ENCODE measurements around the gene USH2A.
"Not testable (repeated sequence)": the region's sequence is repeated elsewhere in the genome, so short reads cannot be mapped to it uniquely, and the experiment has no call there.

The USH2A gene

DNA sequence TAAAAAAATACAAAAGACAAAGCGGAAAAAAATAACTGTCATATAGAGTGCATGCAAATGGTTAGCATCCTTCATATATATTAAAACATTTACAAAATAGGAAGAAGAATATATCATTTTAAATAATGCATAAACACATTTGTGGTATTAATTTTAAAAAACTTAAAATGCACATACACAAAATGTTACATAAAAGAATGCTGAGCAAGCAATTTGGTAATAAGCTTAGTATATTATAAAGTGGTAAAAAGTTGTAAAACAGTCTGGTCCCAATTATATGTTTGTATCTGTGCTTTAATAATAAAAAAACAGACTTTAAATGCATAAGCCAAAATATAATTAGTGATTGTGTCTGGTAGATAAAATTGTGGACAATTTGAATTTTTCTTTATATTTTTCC is 394.6 kb downstream of the USH2A start:
- no peak for DNase-seq

DNA sequence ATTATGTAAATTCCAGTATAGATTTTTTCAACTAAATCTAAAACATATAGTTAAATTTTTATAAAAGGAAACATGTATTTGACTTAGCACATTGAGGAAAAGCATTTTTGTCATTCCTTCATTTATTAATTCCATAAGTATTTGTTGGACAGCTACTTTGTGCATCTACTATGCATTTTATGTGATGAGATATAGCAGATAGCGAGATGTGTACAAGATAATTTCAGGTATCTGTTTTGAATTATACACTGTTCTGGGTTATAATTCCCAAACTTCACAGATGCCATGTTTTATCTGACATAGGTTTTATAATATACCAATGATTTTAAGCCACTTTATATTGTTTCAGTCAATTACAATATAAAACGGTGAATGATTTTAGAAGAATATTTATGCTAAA is 398.7 kb downstream of the USH2A start:
- DNase-seq: no peak

DNA sequence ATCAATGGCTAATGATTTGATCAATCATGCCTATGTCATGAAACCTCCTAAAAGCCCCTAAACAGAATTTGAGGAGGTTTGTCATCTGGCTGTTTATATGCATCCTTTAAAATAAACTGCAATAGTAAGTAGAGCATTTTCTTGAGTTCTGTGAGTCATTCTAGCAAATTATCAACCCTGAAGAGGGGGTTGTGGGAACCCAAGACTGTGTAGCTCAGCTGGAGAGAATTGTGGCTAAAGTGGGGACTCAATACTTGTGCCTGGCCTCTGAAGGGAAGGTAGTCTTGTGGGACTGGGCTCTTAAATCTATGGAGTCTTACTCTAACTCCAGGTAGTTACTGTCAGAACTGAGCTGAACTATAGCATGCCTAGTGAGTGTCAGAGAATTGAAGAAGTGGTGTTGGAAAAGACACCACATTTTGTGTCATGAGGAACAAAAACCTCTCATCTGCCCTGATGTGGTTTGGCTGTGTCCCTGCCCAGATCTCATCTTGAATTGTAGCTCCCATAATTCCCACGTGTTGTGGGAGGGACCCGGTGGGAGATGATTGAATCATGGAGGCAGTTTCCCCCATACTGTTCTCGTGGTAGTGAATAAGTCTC is 402.4 kb downstream of the USH2A start:
- DNase-seq: no peak

DNA sequence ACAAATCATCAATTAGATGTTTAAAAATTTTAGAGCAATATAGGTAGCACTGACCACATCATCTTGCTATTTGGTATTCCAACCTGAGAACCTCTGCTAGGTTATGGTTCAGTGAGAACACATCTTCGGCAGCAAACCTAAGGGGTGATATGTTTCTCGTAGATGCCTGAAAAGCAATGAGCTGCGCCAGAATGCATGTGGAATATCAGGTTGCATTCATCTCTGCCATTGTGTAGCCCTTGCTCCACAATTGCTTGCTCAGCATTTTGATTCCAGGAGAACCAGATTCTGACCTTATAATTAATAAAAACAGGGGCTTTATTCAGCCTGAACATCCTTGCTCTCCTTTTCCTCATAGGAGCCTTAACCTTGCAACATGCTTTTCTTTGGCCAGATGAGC is 408.1 kb downstream of the USH2A start:
- DNase-seq: no peak

DNA sequence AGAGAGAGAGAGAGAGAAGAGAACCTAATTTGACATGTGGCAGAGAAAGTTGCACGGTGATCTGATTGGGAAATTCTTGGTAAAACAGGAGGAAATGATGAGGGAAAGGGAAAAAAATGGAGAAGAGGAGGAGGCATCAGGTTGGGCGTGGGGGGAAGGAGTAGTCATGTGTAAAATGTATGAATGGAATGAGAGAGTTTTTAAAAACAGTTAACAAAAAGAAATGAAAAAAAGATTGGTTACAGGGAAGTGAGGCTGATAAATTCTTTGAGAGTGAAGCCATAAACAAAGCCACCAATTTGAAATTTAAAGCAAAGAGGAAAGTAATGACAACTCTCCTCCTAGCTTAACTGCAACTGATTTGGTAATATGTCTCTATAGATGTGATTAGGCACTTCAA is 409.2 kb downstream of the USH2A start:
- no peak for DNase-seq

DNA sequence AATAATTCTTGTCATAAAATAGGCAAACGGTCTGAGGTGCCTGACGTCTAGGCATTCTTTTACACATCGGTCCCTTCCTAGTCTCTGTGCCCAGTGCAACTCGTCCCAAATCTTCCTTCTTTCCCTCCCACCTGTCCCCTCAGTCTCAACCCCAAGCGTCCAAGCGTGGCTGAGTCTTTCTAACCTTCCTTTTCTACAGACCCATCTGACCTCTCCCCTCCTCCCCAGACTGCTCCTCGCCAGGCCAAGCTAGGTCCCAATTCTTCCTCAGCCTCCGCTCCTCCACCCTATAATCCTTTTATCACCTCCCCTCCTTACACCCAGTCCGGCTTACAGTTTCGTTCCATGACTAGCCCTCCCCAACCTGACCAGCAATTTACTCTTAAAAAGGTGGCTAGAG is 413.8 kb downstream of the USH2A start:
- not testable (repeated sequence) for DNase-seq

DNA sequence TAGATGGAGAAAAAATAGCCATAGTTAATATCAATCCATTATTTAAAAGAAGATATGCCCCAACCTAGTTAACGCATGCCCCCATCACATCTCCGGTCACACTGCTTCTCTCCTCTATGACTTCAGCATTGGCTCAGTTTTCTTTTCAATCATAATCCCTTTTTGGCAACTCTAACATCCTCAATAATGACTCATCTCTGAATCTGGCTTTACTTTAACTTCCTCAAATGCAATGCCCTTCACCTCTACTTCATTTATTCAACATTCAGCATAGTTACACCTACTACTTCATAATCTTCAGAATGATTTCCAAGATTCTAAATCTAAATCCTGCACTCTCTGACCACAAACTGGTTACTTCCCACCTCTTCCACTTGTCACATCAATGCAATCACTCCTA is 417.3 kb downstream of the USH2A start:
- peak in 1 of 2 experiments; percentile 13 for DNase-seq

DNA sequence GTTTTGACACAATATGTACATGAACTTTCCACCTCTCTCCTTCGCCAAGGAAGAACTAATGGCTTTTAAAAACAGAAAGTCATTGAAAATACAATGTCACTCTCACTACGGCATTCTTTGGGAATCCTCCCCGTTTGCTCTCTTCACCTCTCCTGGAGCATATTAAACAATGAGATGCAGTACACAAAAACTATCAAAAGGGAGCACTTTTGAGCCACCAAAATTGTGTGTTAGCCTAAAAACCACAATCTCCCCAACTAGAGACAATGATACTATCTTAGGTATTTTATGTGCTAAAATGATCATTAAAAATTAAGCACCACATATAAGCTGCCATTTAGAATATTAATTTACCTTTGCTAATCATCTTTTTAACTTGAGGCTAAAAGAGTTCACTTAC is 430.6 kb downstream of the USH2A start:
- DNase-seq: peak; percentile 22 to 50

DNA sequence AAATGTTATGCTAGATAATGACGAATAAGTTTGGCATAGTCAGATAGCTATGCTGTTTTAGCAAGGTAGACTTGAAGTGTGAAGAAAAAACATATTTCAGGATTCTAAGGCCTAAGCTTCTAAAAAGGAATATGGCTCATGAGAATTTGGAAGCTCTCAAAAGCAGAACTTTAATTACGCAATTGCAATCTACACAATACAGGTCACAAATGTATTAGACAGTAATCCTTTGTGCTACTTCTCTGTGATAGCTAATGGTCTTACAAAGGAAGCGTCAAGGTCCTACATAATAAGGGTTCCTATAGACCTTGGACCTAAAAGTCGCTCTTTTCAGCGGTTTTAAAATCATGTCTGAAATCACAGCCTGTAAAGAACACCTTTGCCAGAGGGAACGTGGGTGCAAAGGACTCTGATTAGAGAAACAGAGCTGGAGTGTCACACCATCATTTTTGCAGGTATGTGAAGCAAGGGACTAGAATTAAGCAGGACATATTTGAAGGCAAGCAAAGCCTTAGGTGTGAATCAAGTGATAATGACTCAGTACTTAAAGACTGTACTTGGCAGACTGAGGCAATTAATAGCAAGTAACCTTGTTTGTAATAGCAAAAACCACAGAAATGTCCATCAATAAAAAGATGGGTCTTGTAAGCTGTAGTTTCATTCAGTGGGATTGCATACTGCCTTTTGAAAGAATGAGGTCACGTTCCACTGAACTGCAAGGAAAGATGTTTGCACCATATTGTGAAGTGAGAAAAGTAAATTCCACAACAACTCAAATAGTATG is 436.0 kb downstream of the USH2A start:
- no peak for DNase-seq

DNA sequence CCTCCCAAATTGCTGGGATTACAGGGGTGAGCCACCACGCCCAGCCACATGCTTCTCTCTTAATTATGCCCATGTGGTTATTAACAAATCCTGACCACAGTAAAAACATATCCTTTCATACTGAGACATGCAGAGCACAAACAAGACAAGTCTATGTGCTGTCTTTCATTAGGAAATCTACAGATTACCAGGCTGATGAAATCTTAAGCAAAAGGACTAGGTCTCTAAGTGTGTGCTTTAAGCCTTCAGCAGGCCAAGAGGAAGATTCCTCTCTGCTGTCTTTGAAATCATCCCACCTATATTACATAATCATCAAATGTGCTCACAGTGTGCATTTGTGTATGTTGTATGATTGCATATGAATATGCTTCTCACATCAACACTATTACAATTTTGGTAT is 436.8 kb downstream of the USH2A start:
- DNase-seq: no peak

DNA sequence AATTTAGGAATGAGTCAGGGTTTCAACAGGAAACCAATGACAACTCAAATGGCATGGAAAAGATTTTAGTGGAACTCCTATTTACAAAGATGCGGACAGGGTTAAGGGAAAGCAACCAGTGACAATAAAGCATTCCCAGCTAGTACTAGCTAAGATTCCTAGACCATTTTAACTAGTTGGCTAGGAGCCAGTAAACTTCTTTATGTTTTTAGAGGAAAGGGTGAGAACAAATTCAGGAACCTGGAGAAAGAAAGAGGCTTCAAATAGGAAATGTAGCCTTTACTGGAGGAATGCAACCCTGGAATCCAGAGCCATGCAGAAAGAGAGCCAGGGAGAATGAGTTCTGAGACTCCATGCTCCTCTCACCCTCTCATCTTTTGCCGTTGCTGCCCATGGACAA is 439.6 kb downstream of the USH2A start:
- DNase-seq: no peak

DNA sequence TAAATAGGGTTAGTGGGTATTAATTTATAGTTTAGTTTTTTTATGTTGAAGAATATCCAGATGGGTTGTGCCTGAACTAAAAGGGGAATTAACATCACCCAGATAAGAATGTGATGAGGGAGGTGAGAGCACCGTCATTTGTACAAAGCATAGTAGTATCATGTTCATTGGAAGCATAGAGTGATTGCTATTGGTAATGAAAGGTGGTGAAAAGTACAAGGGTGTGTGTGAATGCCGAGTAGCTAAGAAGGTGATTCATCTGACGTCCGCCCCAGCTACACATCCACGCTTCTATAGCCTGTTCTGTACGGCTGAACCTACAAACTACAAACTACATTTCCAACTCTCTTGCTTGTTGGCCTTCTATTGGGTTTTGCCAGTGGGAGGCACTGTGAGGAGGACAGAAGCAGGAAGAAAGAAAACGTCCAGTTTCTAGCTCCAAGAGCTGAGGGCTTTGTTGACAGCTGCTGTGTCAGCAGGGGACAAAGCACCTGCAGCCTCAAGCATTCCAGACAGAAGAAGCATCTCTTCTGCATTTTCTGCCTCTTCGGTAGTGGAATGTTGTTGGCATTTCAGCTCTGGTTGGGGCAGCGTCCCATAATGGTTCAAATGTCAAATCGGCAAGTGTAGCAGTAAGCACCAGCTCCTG is 451.3 kb downstream of the USH2A start:
- DNase-seq: no peak

DNA sequence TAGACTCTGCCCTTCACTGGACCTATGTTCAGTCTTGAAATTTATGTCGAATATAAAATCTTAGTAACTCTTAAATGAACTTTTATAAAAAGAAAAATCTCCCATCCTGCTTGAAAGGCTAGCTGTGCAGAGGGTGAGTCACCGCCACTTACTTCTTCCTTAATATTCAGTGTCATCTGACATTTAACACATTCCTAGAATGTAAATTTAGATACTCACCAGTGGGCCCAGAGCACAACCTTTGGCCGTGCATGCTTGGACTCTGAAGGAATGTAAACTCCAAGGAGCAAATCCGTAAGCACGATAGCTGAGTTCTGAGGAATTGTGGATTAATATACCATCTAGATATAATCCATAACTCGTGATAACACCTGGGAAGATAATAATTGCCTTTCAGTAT is 452.8 kb downstream of the USH2A start:
- DNase-seq: no peak

DNA sequence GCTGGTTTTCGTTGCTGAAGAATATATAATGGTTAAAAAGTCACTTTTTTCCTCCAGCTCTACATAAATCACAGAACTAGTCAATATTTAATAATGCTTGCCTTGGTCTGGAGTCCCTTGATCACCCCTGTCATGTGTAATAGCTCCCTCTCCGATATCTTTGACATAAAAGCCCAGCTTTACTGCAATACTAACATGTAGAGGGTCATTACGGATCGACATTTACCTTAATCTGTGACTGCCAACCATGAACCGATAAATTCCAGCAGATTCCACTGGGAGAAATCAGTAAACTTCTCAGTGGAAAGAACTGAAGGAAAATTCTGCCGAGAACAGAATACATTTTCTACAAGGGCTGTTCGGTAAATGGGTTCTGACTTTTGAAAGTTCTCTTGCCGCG is 459.6 kb downstream of the USH2A start:
- no peak for DNase-seq

DNA sequence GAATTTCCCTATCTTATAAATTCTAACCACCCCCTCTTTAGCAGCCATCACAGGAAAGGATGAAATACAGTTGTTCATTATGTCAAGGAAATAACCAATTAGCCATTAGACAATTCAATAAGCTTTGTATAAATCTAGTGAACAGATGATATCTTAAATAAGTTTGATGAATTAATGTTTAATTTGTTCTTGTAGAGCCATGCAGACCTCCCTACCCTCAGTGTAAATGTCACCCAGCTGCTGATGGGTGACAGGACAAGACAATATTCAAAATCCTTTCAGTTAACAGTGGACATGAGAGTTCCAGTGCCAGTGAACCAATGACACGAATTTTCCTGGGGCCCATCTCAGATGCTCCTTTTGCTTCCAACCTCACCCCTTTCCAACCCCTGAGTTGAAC is 460.2 kb downstream of the USH2A start:
- DNase-seq: no peak

DNA sequence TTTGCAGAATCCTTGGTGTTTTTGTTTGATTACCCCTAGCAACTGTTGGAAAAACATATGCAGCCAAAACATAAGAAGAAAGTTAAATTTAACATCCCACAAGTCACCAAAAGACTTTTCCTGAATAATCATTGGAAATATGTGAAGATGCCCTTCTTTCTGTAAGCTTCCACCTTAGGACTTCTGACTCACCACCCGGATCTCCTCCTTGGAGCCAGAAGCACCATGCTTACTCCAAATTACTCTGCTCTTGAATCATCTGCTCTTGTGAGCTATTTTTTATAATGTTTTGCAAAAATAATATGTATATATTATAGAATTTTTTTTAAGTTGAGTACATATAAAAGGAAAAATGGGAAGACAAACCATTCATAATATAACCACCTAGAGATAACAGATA is 464.4 kb downstream of the USH2A start:
- no peak for DNase-seq

DNA sequence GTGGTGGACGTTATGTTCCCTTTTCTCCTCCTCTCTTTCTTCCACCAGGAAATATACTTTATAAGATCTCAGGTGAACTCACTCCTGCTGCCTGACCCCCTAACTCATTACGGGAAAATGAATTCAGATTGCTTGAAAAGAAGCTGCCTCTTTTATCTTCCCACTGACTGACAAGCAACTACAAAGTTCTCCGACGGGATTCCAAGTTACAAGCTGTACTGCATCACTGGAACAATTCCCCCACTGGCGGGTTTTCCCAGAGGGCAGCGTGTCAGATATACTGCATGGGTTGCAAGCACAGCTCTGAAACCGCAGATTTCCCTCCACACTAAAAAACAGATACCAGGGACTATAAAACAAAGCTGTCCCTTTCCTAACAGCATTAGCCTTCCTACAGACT is 465.6 kb downstream of the USH2A start:
- no peak for DNase-seq

DNA sequence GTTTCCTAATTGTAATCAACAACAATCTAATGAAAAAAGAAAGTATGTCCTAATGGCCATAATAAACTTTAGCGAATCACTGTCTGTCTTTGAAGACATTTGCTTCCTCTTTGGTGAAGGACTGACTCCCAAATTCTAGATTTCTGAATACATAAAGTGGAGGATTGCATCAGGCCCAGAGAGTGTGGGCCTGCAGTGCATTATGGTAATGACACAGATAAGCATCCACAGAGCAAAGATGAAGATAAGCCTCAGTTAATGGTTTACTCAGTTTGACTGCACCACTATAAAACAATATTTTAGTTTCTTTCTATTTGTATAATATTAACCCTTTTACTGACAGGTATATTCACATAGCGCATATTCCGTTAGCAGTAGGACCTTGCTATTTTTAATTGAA is 490.7 kb downstream of the USH2A start:
- DNase-seq: no peak

DNA sequence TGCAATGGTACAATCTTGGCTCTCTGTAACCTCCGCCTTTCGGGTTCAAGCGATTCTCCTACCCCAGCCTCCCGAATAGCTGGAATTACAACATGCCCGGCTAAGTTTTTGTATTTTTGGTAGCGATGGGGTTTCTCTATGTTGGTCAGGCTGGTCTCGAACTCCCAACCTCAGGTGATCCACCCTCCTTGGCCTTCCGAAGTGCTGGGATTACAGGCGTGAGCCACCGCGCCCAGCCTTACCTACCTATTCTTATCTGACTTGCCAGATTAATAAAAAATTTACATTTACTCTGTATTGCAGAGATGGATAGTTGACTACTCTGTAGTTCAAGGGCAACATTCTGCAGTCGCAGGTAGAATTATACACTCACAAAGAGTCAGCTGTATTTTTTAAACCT is 496.6 kb downstream of the USH2A start:
- DNase-seq: no peak

DNA sequence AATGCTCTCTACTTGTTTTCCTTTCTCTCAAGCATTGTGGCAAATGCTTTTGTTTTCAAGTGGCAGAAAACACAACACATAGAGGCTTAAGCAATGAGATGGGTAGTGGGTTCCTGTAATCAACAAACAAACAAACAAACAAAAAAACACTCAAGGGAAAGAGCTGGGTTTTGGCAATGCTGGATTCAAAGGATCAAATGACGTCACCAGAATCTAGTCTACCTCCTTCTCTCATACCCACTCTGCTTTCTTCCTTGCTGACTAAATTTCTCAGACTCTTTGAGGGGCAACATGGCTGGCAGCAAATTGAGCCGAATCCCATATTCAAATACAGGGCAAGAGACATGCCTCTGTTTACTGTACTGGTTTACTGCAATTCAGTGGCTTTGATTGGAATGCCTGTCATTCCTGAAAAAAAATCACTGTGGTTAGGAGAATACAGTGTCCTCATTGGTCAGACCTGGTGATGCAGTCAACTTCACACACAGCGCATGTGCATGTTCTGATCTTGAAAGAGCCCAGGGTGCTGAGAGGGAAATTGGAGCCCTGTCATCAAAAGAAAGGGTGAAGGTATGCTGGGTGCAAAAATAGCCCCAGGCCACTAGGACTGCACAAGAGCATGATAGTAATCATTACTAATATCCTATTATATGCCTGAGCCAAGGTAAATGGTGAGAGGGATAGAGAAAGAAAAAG is 500.0 kb downstream of the USH2A start:
- no peak for DNase-seq

DNA sequence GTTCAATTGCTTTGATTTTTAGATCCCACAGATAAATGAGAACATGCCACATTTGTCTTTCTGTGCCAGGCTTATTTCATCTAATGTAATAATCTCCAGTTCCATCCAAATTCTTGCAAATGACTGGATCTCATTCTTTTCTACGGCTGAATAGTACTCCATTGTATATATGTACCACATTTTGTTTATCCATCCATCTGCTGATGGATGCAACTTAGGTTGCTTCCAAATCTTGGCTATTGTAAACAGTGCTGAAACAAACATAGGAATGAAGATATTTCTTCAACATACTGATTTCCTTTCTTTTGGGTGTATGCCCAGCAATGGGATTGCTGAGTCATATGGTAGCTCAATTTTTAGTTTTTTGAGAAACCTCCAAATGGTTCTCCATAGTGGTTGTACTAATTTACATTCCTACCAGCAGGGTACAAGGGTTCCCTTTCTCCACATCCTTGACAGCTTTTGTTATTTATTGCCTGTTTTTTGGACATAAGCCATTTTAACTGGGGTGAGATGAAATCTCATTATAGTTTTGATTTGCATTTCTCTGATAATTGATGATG is 511.8 kb downstream of the USH2A start:
- DNase-seq: no peak

DNA sequence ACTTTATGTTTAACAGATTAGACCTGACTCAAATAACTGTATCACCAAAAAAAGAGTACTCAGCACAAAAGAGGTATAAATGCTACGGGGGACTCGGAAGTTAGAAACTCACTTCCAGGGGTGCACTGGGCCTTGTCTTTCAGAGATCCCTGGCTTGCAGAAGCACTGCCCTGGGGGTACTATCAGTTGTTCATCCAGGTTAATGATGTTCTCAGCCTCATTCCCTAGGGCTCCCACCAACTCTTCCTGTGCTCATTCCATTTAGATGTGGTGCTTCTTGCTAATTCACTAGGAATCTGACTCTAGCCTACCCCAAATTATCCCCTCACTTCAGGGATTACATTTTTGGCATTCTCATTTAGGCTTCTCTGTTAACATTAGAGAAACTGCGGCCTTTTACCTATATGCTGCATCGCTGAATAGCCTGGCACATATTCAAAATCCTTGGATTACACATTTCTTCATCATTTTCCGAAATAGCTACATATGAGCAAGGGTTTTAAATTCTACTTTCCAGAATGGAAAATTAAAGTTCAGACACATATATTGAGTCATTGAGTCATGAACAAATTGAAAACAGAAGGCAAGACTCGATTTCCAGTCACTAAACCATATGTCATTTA is 517.6 kb downstream of the USH2A start:
- DNase-seq: no peak

DNA sequence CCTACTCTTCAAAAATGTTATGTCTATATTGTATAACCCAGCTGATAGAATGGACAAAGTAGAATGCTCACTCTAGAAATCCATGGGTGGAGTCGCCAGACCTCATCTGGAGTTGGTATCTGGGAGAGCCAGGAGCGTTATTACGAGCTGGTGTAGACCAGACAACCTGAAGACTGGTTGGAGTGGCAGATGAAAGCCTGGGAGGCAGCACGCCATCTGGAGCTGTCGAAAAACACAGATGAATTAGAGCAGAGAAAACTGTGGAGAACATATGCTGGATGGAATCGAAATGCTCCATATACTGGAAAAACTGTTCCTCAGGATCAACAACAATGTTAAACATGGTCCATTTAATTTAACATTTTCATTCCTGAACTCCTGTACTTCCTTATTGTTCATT is 522.6 kb downstream of the USH2A start:
- DNase-seq: no peak
